Activated CD8-positive, alpha-beta T cell treated with anti-CD3 and anti-CD28 coated beads for 36 hours (primary cell): ENCODE measurements around the gene SYT8. TPM values are rescaled to one million over a fixed set of nuclear protein-coding genes. Genes with fewer than 3 reads are reported as not detected.

Source experiments
- ATAC-seq: fragments of 200-7000 bp; cut with Tn5 transposase; one replicate; pipeline ENCODE4 v1.10.0; 2021; ENCODE audit warnings: mild to moderate bottlenecking, moderate library complexity
- CTCF ChIA-PET: fragments of 350-600 bp; sonication (Branson Sonifier 250); formaldehyde crosslinking; loops from one replicate; lab custom pipeline; 2021; ENCODE audit warnings: antibody characterized with exemption; lab: Charles Lee
- POLR2A ChIA-PET: fragments of 350-600 bp; sonication (Branson Sonifier 250); formaldehyde crosslinking; loops from one replicate; lab custom pipeline; 2021; ENCODE audit warnings: antibody characterized with exemption; lab: Charles Lee
- DNase-seq: peaks from one replicate; pipeline ENCODE4 v3.0.0-alpha.2; 2020
- H3K27ac Mint-ChIP-seq: one replicate; pipeline ENCODE4 v1.8.0; 2021; ENCODE audit warnings: mild to moderate bottlenecking, mixed read lengths
- H3K27me3 Mint-ChIP-seq: one replicate; pipeline ENCODE4 v1.8.0; 2021; ENCODE audit warnings: mixed read lengths
- H3K36me3 Mint-ChIP-seq: one replicate; pipeline ENCODE4 v1.8.0; 2021; ENCODE audit warnings: low read depth, mixed read lengths
- H3K4me1 Mint-ChIP-seq: one replicate; pipeline ENCODE4 v1.8.0; 2021; ENCODE audit warnings: low read depth, mixed read lengths
- H3K4me3 Mint-ChIP-seq: one replicate; pipeline ENCODE4 v1.8.0; 2021; ENCODE audit warnings: mild to moderate bottlenecking, moderate library complexity, mixed read lengths
- H3K9me3 Mint-ChIP-seq: one replicate; pipeline ENCODE4 v1.8.0; 2021; ENCODE audit warnings: mixed read lengths
- CTCF ChIP-seq: fragments of 200-600 bp; IDR thresholded peaks from one replicate; pipeline ENCODE4 v1.8.0; 2022; ENCODE audit warnings: antibody characterized with exemption, mild to moderate bottlenecking
- intact Hi-C: fragments of 100-400 bp; cut with micrococcal nuclease; formaldehyde crosslinking; loops from one replicate; pipeline ENCODE4 v1.10.0; 2022
- total RNA-seq, 2 experiments: library from RNA; stranded (reverse); gene quantifications; one replicate each; pipeline ENCODE4 v1.2.3, GENCODE V29; 2021

SYT8 gene
- total RNA-seq, 2 experiments from 2014 or later: not detected

DNA sequence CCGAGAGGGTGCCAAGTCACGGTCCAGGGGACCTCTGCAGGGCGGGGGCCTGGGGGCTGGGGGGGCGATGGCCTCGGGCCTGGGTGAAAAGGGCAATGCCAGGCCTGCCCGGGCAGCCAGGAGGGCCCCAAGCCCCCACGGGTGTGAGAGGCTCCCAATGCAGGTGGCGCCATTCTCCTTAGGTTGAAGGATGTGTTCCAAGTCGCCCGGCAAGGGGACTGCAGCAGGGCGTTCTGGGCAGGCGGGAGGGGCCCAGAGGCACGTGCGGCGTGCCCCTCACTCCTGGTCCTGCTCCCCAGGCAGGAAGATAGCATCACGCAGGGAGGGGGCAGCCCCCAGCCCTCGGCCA lies 3.3 kb downstream of the SYT8 start:
- no peak overlapping the region for H3K27ac Mint-ChIP-seq
- POLR2A ChIA-PET: no interaction called here
- CTCF ChIA-PET: interaction anchor here (0.8 to 1.8 kb wide), 5 partner anchors 15 to 164 kb away, joined by 3 to 14 read pairs (median 4); partner anchors contain the start of gene LSP1
- intact Hi-C loops: loop anchor here (5.0 kb wide), 1 partner anchor 44 kb away; no protein-coding TSS in a partner anchor
- ATAC-seq: peak; percentile 34
- peak; percentile 47 for DNase-seq
- H3K36me3 Mint-ChIP-seq: no peaks in the 10 kb centered on the region
- H3K9me3 Mint-ChIP-seq: no peaks in the 10 kb centered on the region
- TF ChIP-seq CTCF: no peak
- H3K4me1 Mint-ChIP-seq: peaks cover 6% of the 10 kb centered on the region
- H3K27me3 Mint-ChIP-seq: no peaks in the 10 kb centered on the region
- no peak overlapping the region for H3K4me3 Mint-ChIP-seq

- TF ChIP-seq CTCF: no peak
- peaks cover 11% of the 10 kb centered on the region for H3K4me1 Mint-ChIP-seq
- ChIA-PET CTCF (interaction anchor here (0.8 to 1.8 kb wide), 10 partner anchors 14 to 313 kb away, joined by 3 to 14 read pairs (median 4); partner anchors contain the start of gene LSP1), POLR2A (interaction anchor here (1.1 to 1.3 kb wide), 2 partner anchors 52 to 145 kb away, joined by 3 read pairs; no protein-coding TSS in a partner anchor)
- H3K9me3 Mint-ChIP-seq: no peaks in the 10 kb centered on the region
- H3K4me3 Mint-ChIP-seq: no peak within 1 kb of the TSS
- H3K27ac Mint-ChIP-seq: no peak within 1 kb of the TSS
- intact Hi-C loops: loop anchor here (5.0 kb wide), 1 partner anchor 44 kb away; no protein-coding TSS in a partner anchor
- no peaks in the 10 kb centered on the region for H3K27me3 Mint-ChIP-seq
- DNase-seq (no peak), ATAC-seq (no peak)
- no peaks in the 10 kb centered on the region for H3K36me3 Mint-ChIP-seq
Measured at GRCh38 chr11:1838426-1839144, 3.8 kb downstream of the SYT8 start, which contains the start of gene TNNI2. Gene TNNI2, plus strand, starts transcription at chr11:1838981. Its CDS starts 716 bp downstream, at chr11:1839697.

GRCh38 chr11:1839204-1839923 lies 4.6 kb downstream of the SYT8 start:
- ChIA-PET POLR2A (interaction anchor here (1.1 to 1.3 kb wide), 2 partner anchors 52 to 145 kb away, joined by 3 read pairs; no protein-coding TSS in a partner anchor), CTCF (interaction anchor here (0.8 to 1.8 kb wide), 8 partner anchors 14 to 313 kb away, joined by 3 to 14 read pairs (median 4); partner anchors contain the start of gene LSP1)
- no peaks in the 10 kb centered on the region for H3K27me3 Mint-ChIP-seq
- H3K4me3 Mint-ChIP-seq: no peak overlapping the region
- intact Hi-C loops: loop anchor here (5.0 kb wide), 1 partner anchor 43 kb away; no protein-coding TSS in a partner anchor
- no peaks in the 10 kb centered on the region for H3K9me3 Mint-ChIP-seq
- H3K4me1 Mint-ChIP-seq: peaks cover 19% of the 10 kb centered on the region
- no peaks in the 10 kb centered on the region for H3K36me3 Mint-ChIP-seq
- no peak overlapping the region for H3K27ac Mint-ChIP-seq
- no peak for DNase-seq
- ATAC-seq: no peak
- no peak for TF ChIP-seq CTCF

GRCh38 chr11:1839924-1840779 lies 5.4 kb downstream of the SYT8 start:
- intact Hi-C loops: loop anchor here (5.0 kb wide), 2 partner anchors 42 to 312 kb away; no protein-coding TSS in a partner anchor
- no peak for TF ChIP-seq CTCF
- H3K27ac Mint-ChIP-seq: no peak overlapping the region
- H3K36me3 Mint-ChIP-seq: no peaks in the 10 kb centered on the region
- peaks cover 26% of the 10 kb centered on the region for H3K4me1 Mint-ChIP-seq
- ATAC-seq (no peak), DNase-seq (no peak)
- H3K9me3 Mint-ChIP-seq: no peaks in the 10 kb centered on the region
- H3K4me3 Mint-ChIP-seq: no peak overlapping the region
- CTCF ChIA-PET: interaction anchor here (1.0 to 1.8 kb wide), 4 partner anchors 13 to 160 kb away, joined by 3 to 6 read pairs (median 4); partner anchors contain the start of gene LSP1
- POLR2A ChIA-PET: interaction anchor here (2.0 kb wide), 1 partner anchor 10 kb away, joined by 7 read pairs; no protein-coding TSS in a partner anchor
- no peaks in the 10 kb centered on the region for H3K27me3 Mint-ChIP-seq
